PC-3 (cell line): Measurements from ENCODE around the gene LRRC61. TPM values are rescaled to one million over a fixed set of nuclear protein-coding genes. Genes with fewer than 3 reads are reported as not detected.

Experiments used
- ATAC-seq: fragments of 200-7000 bp; cut with Tn5 transposase; 2 replicates; pipeline ENCODE4 v1.9.1; 2020; ENCODE audit warnings: mild to moderate bottlenecking, moderate library complexity
- BruUV-seq: library from RNA; stranded (reverse); fragments of 400-500 nt; replicated peaks from 2 replicates; lab custom pipeline; 2021; lab: Mats Ljungman, UMichigan
- CTCF ChIA-PET: fragments of 300-600 bp; sonication (Branson Sonifier 250); formaldehyde crosslinking; loops from one replicate; lab custom pipeline; 2022; ENCODE audit warnings: antibody characterized with exemption; lab: Charles Lee
- POLR2A ChIA-PET: fragments of 300-600 bp; sonication (Branson Sonifier 250); formaldehyde crosslinking; loops from one replicate; lab custom pipeline; 2022; ENCODE audit warnings: antibody characterized with exemption; ENCODE audit not compliant: unreplicated experiment; lab: Charles Lee
- DNase-seq: peaks from one replicate; pipeline ENCODE4 v3.0.0-alpha.2; 2015
- H2AFZ ChIP-seq: fragments of 300-600 bp; sonication (generic); 2 replicates; pipeline ENCODE4 v1.6.0; 2016; ENCODE audit warnings: antibody characterized with exemption, low read length
- H3F3A ChIP-seq: fragments of 300-600 bp; sonication (generic); one replicate; pipeline ENCODE4 v1.6.0; 2017; ENCODE audit warnings: antibody characterized with exemption, low read length, control low read depth, mild to moderate bottlenecking; ENCODE audit not compliant: unreplicated experiment
- H3K27ac ChIP-seq: fragments of 300-600 bp; sonication (generic); 2 replicates; pipeline ENCODE4 v1.5.1; 2016; ENCODE audit warnings: mild to moderate bottlenecking, low read length
- H3K27me3 ChIP-seq: fragments of 300-600 bp; sonication (generic); 2 replicates; pipeline ENCODE4 v1.6.1; 2016; ENCODE audit warnings: low read length, mixed read lengths
- H3K36me3 ChIP-seq: fragments of 300-600 bp; sonication (generic); 2 replicates; pipeline ENCODE4 v1.6.1; 2016; ENCODE audit warnings: low read depth, mixed run types, low read length, mixed read lengths
- H3K4me1 ChIP-seq: fragments of 300-600 bp; sonication (generic); 2 replicates; pipeline ENCODE4 v1.5.1; 2016; ENCODE audit warnings: low read length; ENCODE audit not compliant: insufficient read depth
- H3K4me2 ChIP-seq: fragments of 300-600 bp; sonication (generic); 2 replicates; pipeline ENCODE4 v1.6.0; 2016; ENCODE audit warnings: low read length
- H3K4me3 ChIP-seq: fragments of 300-600 bp; sonication (generic); 2 replicates; pipeline ENCODE4 v1.5.1; 2016; ENCODE audit warnings: mild to moderate bottlenecking, low read length, mixed read lengths
- H3K79me2 ChIP-seq: fragments of 300-600 bp; sonication (generic); 2 replicates; pipeline ENCODE4 v1.6.1; 2017; ENCODE audit warnings: low read length, mixed read lengths
- H3K9ac ChIP-seq: fragments of 300-600 bp; sonication (generic); 2 replicates; pipeline ENCODE4 v1.6.0; 2016; ENCODE audit warnings: mild to moderate bottlenecking, low read length
- H3K9me2 ChIP-seq: fragments of 300-600 bp; sonication (generic); replicated peaks from 2 replicates; pipeline ENCODE4 v1.6.1; 2016; ENCODE audit warnings: mixed run types, low read length, mixed read lengths
- H3K9me3 ChIP-seq: fragments of 300-600 bp; sonication (generic); 2 replicates; pipeline ENCODE4 v1.6.1; 2016; ENCODE audit warnings: low read length, mixed read lengths
- H4K20me1 ChIP-seq: fragments of 300-600 bp; sonication (generic); 2 replicates; pipeline ENCODE4 v1.6.1; 2016; ENCODE audit warnings: low read length, mixed read lengths
- EZH2 ChIP-seq: fragments of 300-600 bp; sonication (generic); IDR thresholded peaks from one replicate; pipeline ENCODE4 v1.6.1; 2017; ENCODE audit warnings: antibody characterized with exemption, mild to moderate bottlenecking, low read length; ENCODE audit not compliant: unreplicated experiment
- EZH2phosphoT487 ChIP-seq: fragments of 300-600 bp; sonication (generic); IDR thresholded peaks from 2 replicates; pipeline ENCODE4 v1.6.1; 2018; ENCODE audit warnings: mild to moderate bottlenecking, antibody characterized with exemption, low read length, borderline replicate concordance
- intact Hi-C: fragments of 100-400 bp; cut with micrococcal nuclease; formaldehyde crosslinking; loops from 2 replicates; pipeline ENCODE4 v1.9.0; 2023
- total RNA-seq: library from RNA; depleted of rRNA; stranded (reverse); fragments of >200 nt; gene quantifications from 2 replicates; pipeline ENCODE4 v1.2.3, GENCODE V29; 2014
- TF ChIP-seq, protein P1 (sequence below): fragments of 300-600 bp; sonication (generic); conservative IDR thresholded peaks from 2 replicates; pipeline ENCODE4 v1.5.1; 2017; ENCODE audit warnings: antibody characterized with exemption, low read depth, mild to moderate bottlenecking, low read length

Gene LRRC61
- total RNA-seq, 1 experiment from 2014 or later: 15.1 TPM

DNA sequence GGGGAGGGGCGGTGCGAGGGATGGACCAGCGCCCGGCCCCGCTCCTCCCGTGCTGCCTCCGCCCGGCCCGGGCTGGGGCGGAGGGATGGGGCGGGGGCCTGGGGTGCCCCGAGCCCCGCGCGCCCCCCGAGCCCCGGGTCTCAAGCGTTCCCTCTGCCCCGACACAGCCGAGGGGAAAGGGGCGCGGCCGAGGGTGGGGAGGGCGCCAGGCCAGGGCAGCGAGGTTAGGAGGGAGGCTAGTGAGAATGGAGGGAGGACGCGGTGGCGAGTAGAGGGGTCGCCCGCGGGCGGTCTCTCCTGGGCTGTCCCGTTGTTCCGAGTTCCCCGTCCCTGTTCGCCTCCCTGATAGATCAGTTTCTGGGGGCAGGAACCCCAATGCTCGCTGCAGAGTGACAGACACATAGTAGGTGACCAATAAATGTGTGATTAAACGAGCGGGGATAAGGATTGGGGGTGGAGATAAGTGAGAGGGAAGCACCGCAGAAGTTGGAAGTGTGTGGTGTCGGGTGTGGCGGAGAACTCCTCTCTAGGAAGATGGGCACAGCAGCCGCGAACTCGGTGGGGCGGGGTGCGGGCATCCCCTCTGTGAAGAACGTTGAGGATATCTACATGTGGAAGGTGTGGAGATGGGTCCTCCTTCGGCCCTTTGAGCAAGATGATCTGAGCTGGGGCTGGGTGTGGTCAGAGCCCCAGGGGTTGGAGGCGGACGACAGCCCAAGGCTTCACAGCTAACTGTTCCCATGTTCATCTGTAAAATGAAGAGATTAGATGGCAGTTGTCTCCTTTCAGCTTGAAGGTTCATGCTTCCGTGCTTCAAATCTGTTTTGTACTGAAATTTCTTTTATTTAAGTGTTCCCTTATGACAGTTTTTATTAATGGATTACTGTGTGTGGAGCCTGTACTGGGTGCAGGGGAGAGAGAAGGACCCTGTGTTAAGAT lies 56.6 kb downstream of the LRRC61 start:
- CTCF ChIA-PET: no interaction called here
- TF ChIP-seq EZH2phosphoT487 (no peak), EZH2 (no peak)
- TF ChIP-seq, protein P1, sequence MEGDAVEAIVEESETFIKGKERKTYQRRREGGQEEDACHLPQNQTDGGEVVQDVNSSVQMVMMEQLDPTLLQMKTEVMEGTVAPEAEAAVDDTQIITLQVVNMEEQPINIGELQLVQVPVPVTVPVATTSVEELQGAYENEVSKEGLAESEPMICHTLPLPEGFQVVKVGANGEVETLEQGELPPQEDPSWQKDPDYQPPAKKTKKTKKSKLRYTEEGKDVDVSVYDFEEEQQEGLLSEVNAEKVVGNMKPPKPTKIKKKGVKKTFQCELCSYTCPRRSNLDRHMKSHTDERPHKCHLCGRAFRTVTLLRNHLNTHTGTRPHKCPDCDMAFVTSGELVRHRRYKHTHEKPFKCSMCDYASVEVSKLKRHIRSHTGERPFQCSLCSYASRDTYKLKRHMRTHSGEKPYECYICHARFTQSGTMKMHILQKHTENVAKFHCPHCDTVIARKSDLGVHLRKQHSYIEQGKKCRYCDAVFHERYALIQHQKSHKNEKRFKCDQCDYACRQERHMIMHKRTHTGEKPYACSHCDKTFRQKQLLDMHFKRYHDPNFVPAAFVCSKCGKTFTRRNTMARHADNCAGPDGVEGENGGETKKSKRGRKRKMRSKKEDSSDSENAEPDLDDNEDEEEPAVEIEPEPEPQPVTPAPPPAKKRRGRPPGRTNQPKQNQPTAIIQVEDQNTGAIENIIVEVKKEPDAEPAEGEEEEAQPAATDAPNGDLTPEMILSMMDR: no peak
- POLR2A ChIA-PET: no interaction called here

DNA sequence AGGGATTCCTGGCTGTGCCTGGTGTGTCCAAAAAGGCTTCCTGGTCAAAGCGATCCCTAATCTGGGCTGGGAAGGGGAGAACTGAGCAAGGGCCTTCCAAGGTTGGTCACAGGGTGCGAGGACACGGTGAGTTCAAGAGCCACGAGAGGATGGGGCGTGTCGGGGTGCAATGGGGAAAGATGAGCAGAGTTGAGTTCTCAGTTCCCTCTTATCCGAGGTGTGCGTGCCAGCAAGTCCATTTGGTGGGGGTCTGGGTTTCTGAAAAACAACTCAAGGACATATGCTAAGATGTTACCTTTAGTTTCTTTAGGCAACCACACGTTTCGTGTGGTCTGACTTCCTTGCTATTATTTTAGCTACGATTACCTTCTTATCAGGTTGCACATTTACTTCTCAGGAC lies 57.3 kb downstream of the LRRC61 start:
- Histone ChIP-seq H3K9me3 (no peaks in the 10 kb centered on the region), H3K27ac (no peak overlapping the region), H3K79me2 (no peaks in the 10 kb centered on the region), H3K9ac (no peak overlapping the region), H3K27me3 (no peaks in the 10 kb centered on the region), H3K9me2 (no peaks in the 10 kb centered on the region), H3F3A (peaks cover 5% of the 10 kb centered on the region), H3K4me1 (peaks cover 18% of the 10 kb centered on the region), H2AFZ (no peak overlapping the region), H3K4me3 (peak overlapping the region; percentile 89; the same call in 1 of the 2 replicates), H4K20me1 (no peaks in the 10 kb centered on the region), H3K4me2 (peak overlapping the region; percentile 91), H3K36me3 (no peaks in the 10 kb centered on the region)
- ChIA-PET POLR2A (no interaction called here), CTCF (no interaction called here)
- no peak for DNase-seq
- no peak for ATAC-seq
- TF ChIP-seq, protein P1: no peak
- TF ChIP-seq EZH2phosphoT487 (no peak), EZH2 (no peak)
- BruUV-seq: no TSS peak
- intact Hi-C loops: loop anchor here (1.0 kb wide), 1 partner anchor 20 kb away; no protein-coding TSS in a partner anchor

More for the DNA sequence above, 56.6 kb downstream of the LRRC61 start:
- peak overlapping the region; percentile 81 for H2AFZ ChIP-seq
- no peaks in the 10 kb centered on the region for H4K20me1 ChIP-seq
- ATAC-seq: peak; percentile 5
- no peaks in the 10 kb centered on the region for H3K9me2 ChIP-seq
- H3K4me3 ChIP-seq: peak overlapping the region; percentile 89
- H3K4me1 ChIP-seq: peaks cover 18% of the 10 kb centered on the region
- H3K27ac ChIP-seq: no peak overlapping the region
- H3K4me2 ChIP-seq: peak overlapping the region; percentile 91
- no peaks in the 10 kb centered on the region for H3K79me2 ChIP-seq
- peak overlapping the region; percentile 77 for H3K9ac ChIP-seq
- DNase-seq: peak; percentile 22
- peaks cover 5% of the 10 kb centered on the region for H3F3A ChIP-seq
- no peaks in the 10 kb centered on the region for H3K36me3 ChIP-seq
- no peaks in the 10 kb centered on the region for H3K27me3 ChIP-seq
- BruUV-seq: no TSS peak
- no peaks in the 10 kb centered on the region for H3K9me3 ChIP-seq
- intact Hi-C loops: loop anchor here (1.0 to 5.0 kb wide), 5 partner anchors 11 to 57 kb away; partner anchors contain the start of genes ACTR3C and LRRC61

DNA sequence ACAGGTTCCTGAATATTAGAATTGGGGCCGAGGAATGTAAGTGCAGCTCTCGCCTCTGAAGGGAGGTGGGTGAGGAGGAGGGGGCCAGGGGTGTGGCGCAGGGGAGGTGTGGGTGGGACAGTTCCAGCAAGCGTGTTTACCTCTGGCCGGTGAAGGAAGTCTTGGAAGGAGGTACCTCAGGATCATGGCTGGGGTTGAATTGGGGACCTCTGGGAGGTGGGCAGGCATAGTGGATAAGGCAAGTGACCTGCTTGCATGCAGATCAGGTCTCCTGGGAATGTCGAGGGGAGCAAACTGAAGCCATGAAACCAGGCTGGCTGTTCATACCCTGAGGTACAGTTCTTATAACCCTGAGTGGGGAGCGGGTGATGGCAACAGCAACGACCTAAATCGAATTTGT lies 57.9 kb downstream of the LRRC61 start:
- Histone ChIP-seq H2AFZ (no peak overlapping the region), H3K4me3 (no peak overlapping the region), H4K20me1 (no peaks in the 10 kb centered on the region), H3K4me2 (no peak overlapping the region), H3K27me3 (no peaks in the 10 kb centered on the region), H3F3A (peaks cover 5% of the 10 kb centered on the region), H3K4me1 (peaks cover 18% of the 10 kb centered on the region), H3K9me2 (no peaks in the 10 kb centered on the region), H3K9ac (no peak overlapping the region), H3K36me3 (no peaks in the 10 kb centered on the region), H3K9me3 (no peaks in the 10 kb centered on the region), H3K79me2 (no peaks in the 10 kb centered on the region), H3K27ac (no peak overlapping the region)
- ChIA-PET CTCF (no interaction called here), POLR2A (no interaction called here)
- ATAC-seq: no peak
- TF ChIP-seq, protein P1: no peak
- TF ChIP-seq EZH2phosphoT487 (no peak), EZH2 (no peak)
- DNase-seq: no peak
- BruUV-seq: no TSS peak
- intact Hi-C loops: no loop called here
